Common myeloid progenitor, CD34-positive (primary cell): Measurements from ENCODE around the gene SRRM3.

Source experiments
- CTCF ChIA-PET: fragments of 350-600 bp; sonication (Branson Sonifier 250); formaldehyde crosslinking; loops from one replicate; lab custom pipeline; 2021; ENCODE audit warnings: antibody characterized with exemption; lab: Charles Lee
- POLR2A ChIA-PET: fragments of 350-600 bp; sonication (Branson Sonifier 250); formaldehyde crosslinking; loops from one replicate; lab custom pipeline; 2021; ENCODE audit warnings: antibody characterized with exemption; lab: Charles Lee
- DNase-seq, 3 donors: peaks; one replicate each; pipeline versions ENCODE4 v3.0.0 to v3.0.0-alpha.2; 2013
- H3K27ac ChIP-seq, 2 experiments: 1 replicate in 1 of 2; 2 replicates in 1 of 2; pipeline ENCODE4 v1.7.0; 2013; ENCODE audit warnings: inconsistent platforms in 2 of 2, low read length in 2 of 2, mild to moderate bottlenecking in 2 of 2, low read depth in 1 of 2, moderate library complexity in 1 of 2; ENCODE audit not compliant: severe bottlenecking in 2 of 2, insufficient read depth in 1 of 2, poor library complexity in 1 of 2
- H3K27me3 ChIP-seq, 5 experiments: replicated peaks in 2 of 5; 1 replicate in 3 of 5; 2 replicates in 2 of 5; pipeline versions ENCODE4 v1.6.1 to v1.7.0; 2013; ENCODE audit warnings: low read length in 4 of 5, mild to moderate bottlenecking in 2 of 5, moderate library complexity in 2 of 5, inconsistent platforms in 1 of 5; ENCODE audit not compliant: insufficient read depth in 5 of 5, control insufficient read depth in 4 of 5
- H3K36me3 ChIP-seq, 4 experiments: 1 replicate in 2 of 4; 2 replicates in 2 of 4; pipeline versions ENCODE4 v1.6.1 to v1.7.0; 2013; ENCODE audit warnings: low read length in 3 of 4, control low read depth in 1 of 4, mild to moderate bottlenecking in 1 of 4; ENCODE audit not compliant: control insufficient read depth in 4 of 4, insufficient read depth in 4 of 4
- H3K4me1 ChIP-seq, 4 experiments: 1 replicate in 3 of 4; 2 replicates in 1 of 4; pipeline versions ENCODE4 v1.6.1 to v1.7.1; 2013; ENCODE audit warnings: low read length in 3 of 4, mild to moderate bottlenecking in 3 of 4, control low read depth in 1 of 4, inconsistent platforms in 1 of 4, moderate library complexity in 1 of 4; ENCODE audit not compliant: control insufficient read depth in 4 of 4, insufficient read depth in 4 of 4; ENCODE audit errors: control extremely low read depth in 1 of 4
- H3K4me3 ChIP-seq, 7 experiments: 1 replicate in 4 of 7; 2 replicates in 3 of 7; pipeline versions ENCODE4 v1.5.1 to v1.7.0; 2013; ENCODE audit warnings: mild to moderate bottlenecking in 7 of 7, low read length in 6 of 7, moderate library complexity in 6 of 7, inconsistent platforms in 2 of 7, low read depth in 2 of 7, control low read depth in 1 of 7; ENCODE audit not compliant: insufficient read depth in 4 of 7, control insufficient read depth in 1 of 7; ENCODE audit errors: extremely low read depth in 1 of 7
- H3K9me3 ChIP-seq, 5 experiments: 1 replicate in 4 of 5; 2 replicates in 1 of 5; pipeline versions ENCODE4 v1.6.1 to v1.7.1; 2013; ENCODE audit warnings: low read length in 4 of 5, mild to moderate bottlenecking in 2 of 5, inconsistent platforms in 1 of 5, low read depth in 1 of 5, moderate library complexity in 1 of 5; ENCODE audit not compliant: control insufficient read depth in 4 of 5, insufficient read depth in 2 of 5; ENCODE audit errors: control extremely low read depth in 1 of 5
- WGBS: methylation state at CpG from one replicate; pipeline ENCODE4 v1.1.5; 2013; ENCODE audit not compliant: insufficient coverage; 5-methylcytosine and 5-hydroxymethylcytosine counted together

SRRM3 gene

GRCh38 chr7:76220185-76221057 is 18.7 kb downstream of the SRRM3 start:
- H3K36me3 ChIP-seq = no peaks in the 10 kb centered on the region
- CTCF ChIA-PET = interaction anchor here (1.3 kb wide), 1 partner anchor 28 kb away, joined by 3 read pairs; no protein-coding TSS in a partner anchor

DNA sequence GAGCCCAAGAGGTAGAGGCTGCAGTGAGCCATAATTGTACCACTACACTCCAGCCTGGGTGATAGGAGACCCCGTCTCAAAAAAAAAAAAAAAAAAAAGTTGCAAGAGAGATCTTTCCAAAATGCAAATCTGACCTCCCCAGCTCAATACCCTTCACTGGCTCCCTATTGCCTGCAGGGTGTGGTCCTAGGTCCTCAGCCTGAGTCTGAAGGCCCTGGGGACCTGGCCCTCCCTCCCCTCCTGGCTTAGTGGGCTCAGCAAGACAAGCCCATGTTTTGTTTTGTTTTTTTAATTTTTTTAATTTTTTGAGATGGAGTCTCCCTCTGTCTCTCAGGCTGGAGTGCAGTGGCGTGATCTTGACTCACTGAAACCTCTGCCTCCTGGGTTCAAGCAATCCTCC is 20.6 kb downstream of the SRRM3 start:
- no peaks in the 10 kb centered on the region for H3K4me1 ChIP-seq
- H3K4me3 ChIP-seq = no peak overlapping the region
- H3K27ac ChIP-seq = no peak overlapping the region
- H3K36me3 ChIP-seq = no peaks in the 10 kb centered on the region
- ChIA-PET CTCF (interaction anchor here (1.3 to 1.9 kb wide), 2 partner anchors 11 to 22 kb away, joined by 3 to 9 read pairs; no protein-coding TSS in a partner anchor), POLR2A (no interaction called here)
- no peaks in the 10 kb centered on the region for H3K9me3 ChIP-seq
- peaks cover 2 to 51% (median 9%) of the 10 kb centered on the region in 5 experiments for H3K27me3 ChIP-seq
- DNase-seq = no peak
- WGBS = 88% methylated on average over 1 of the region's 2 CpGs

More at GRCh38 chr7:76220185-76221057, 18.7 kb downstream of the SRRM3 start:
- WGBS = 54% methylated on average over 11 of the region's 16 CpGs
- POLR2A ChIA-PET = no interaction called here
- Histone ChIP-seq H3K27ac (no peak overlapping the region), H3K9me3 (no peaks in the 10 kb centered on the region), H3K4me1 (no peaks in the 10 kb centered on the region), H3K4me3 (no peak overlapping the region), H3K27me3 (peaks cover 2 to 60% (median 16%) of the 10 kb centered on the region in 5 experiments)
- peak in 2 of 3 donors; percentile 5 to 29 for DNase-seq

DNA sequence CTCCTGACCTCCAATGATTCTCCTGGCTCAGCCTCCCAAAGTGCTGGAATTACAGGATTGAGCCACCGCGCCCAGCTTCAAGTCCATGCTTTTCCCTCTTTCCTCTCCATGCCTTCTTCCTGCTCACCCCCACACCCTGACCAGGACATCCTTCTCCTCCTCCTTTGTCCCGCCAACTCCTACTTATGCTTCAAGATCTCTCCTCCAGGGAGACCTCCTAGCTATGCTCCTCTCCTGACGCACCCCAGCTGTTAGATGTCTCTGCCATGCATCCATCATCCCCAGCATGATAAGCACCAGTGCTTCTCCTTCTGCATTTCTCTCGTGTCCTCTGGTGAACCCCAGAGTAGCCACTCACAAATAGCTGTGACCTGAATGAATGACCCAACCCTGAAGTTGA is 21.1 kb downstream of the SRRM3 start:
- Histone ChIP-seq H3K9me3 (no peaks in the 10 kb centered on the region), H3K36me3 (no peaks in the 10 kb centered on the region), H3K4me1 (no peaks in the 10 kb centered on the region), H3K4me3 (no peak overlapping the region), H3K27ac (no peak overlapping the region), H3K27me3 (peaks cover 2 to 46% (median 8%) of the 10 kb centered on the region in 5 experiments)
- ChIA-PET POLR2A (no interaction called here), CTCF (interaction anchor here (1.3 to 1.9 kb wide), 2 partner anchors 10 to 22 kb away, joined by 3 to 9 read pairs; no protein-coding TSS in a partner anchor)
- WGBS = 89% methylated on average over 4 of the region's 5 CpGs
- DNase-seq = no peak

GRCh38 chr7:76223286-76223972 is 21.7 kb downstream of the SRRM3 start:
- Histone ChIP-seq H3K9me3 (no peaks in the 10 kb centered on the region), H3K4me3 (no peak overlapping the region), H3K27ac (no peak overlapping the region), H3K36me3 (no peaks in the 10 kb centered on the region), H3K4me1 (no peaks in the 10 kb centered on the region), H3K27me3 (peaks cover 0 to 40% (median 8%) of the 10 kb centered on the region in 5 experiments)
- no peak for DNase-seq
- ChIA-PET CTCF (interaction anchor here (1.3 kb wide), 1 partner anchor 23 kb away, joined by 3 read pairs; no protein-coding TSS in a partner anchor), POLR2A (no interaction called here)
- 20% methylated on average over 2 of the region's 3 CpGs for WGBS

DNA sequence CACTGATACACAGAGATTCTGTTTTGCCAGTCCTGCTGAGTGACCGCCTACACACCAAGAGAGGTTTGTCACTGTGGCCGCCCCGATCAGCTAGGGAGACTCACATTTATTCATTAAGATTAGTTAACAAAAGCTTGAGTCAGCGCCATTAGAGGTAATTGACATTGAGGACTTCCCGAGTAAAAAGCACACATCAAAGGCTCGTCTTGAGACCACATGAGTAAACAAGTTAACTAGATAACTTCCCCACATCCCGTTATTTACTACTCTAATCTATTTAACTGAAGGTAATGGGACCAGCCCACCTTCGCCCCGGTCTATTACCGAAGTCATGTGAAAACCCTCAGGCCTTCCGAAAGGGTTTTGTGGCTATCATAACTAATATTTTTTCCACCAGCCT is 23.0 kb downstream of the SRRM3 start:
- ChIA-PET CTCF (interaction anchor here (1.1 to 1.9 kb wide), 2 partner anchors 9 kb away, joined by 4 read pairs; no protein-coding TSS in a partner anchor), POLR2A (no interaction called here)
- Histone ChIP-seq H3K27ac (no peak overlapping the region), H3K36me3 (no peaks in the 10 kb centered on the region), H3K4me3 (no peak overlapping the region), H3K9me3 (no peaks in the 10 kb centered on the region), H3K4me1 (no peaks in the 10 kb centered on the region), H3K27me3 (peaks cover 0 to 38% (median 8%) of the 10 kb centered on the region in 5 experiments)
- DNase-seq = no peak
- 30% methylated on average over 11 of the region's 11 CpGs for WGBS

DNA sequence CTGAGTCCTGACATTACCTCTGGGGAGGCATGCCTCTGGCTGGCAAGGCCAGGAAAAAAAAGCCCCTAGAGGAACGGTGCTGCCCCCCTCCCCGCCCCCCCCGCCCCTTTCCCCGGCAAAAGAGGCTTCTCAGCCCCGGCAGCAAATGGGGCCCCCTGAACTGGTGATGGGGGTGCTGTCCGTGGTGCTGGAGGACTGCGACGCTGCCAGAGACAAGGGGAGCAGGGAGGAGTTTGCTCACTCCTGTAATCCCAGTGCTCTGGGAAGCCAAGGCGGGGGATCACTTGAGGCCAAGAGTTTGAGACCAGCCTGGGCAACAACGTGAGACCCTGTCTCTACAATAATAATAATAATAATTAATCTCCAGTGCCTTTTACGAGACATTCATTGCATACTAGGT is 23.7 kb downstream of the SRRM3 start:
- Histone ChIP-seq H3K9me3 (no peaks in the 10 kb centered on the region), H3K27ac (no peak overlapping the region), H3K36me3 (no peaks in the 10 kb centered on the region), H3K27me3 (peaks cover 0 to 39% (median 8%) of the 10 kb centered on the region in 5 experiments), H3K4me1 (no peaks in the 10 kb centered on the region), H3K4me3 (no peak overlapping the region)
- POLR2A ChIA-PET = no interaction called here
- WGBS = 4% methylated on average over 5 of the region's 11 CpGs
- CTCF ChIA-PET = interaction anchor here (1.8 to 1.9 kb wide), 2 partner anchors 8 to 22 kb away, joined by 4 to 5 read pairs; no protein-coding TSS in a partner anchor
- DNase-seq = peak; percentile 27 to 70 (median 69)
